Measurements from ENCODE around the gene TMCO4.
A peak's percentile ranks its signal among the peaks of the same experiment; 100 is the strongest.
"Not testable (repeated sequence)": the region's sequence is repeated elsewhere in the genome, so short reads cannot be mapped to it uniquely, and the experiment has no call there.

Gene TMCO4

GRCh38 chr1:19799230-19800075, at the start of gene TMCO4:
Gene TMCO4, minus strand, starts transcription at chr1:19799916. Its CDS starts 19,158 bp downstream, at chr1:19780758.
- peak; percentile 27 for DNase-seq (ENCODE audit: low read depth)

GRCh38 chr1:19849307-19849706, 49.6 kb upstream of the TMCO4 start:
- not testable (repeated sequence) for DNase-seq (ENCODE audit: low read depth)

GRCh38 chr1:19847334-19847733, 47.6 kb upstream of the TMCO4 start:
- DNase-seq (ENCODE audit: low read depth), result not testable (repeated sequence)

GRCh38 chr1:19846338-19846737, 46.6 kb upstream of the TMCO4 start:
- no peak for DNase-seq (ENCODE audit: low read depth)

- DNase-seq (ENCODE audit: low read depth), result no peak
Measured at GRCh38 chr1:19845555-19845954, 45.8 kb upstream of the TMCO4 start.

GRCh38 chr1:19844731-19845495, 45.2 kb upstream of the TMCO4 start:
- no peak for DNase-seq (ENCODE audit: low read depth)

GRCh38 chr1:19840228-19840627, 40.5 kb upstream of the TMCO4 start:
- DNase-seq (ENCODE audit: low read depth), result no peak

GRCh38 chr1:19837866-19838265, 38.1 kb upstream of the TMCO4 start:
- DNase-seq (ENCODE audit: low read depth), result no peak

- no peak for DNase-seq (ENCODE audit: low read depth)
Measured at GRCh38 chr1:19835578-19835977, 35.9 kb upstream of the TMCO4 start.

GRCh38 chr1:19831441-19831840, 31.7 kb upstream of the TMCO4 start:
- DNase-seq (ENCODE audit: low read depth), result no peak

- no peak for DNase-seq (ENCODE audit: low read depth)
Measured at GRCh38 chr1:19828546-19828945, 28.8 kb upstream of the TMCO4 start.

- DNase-seq (ENCODE audit: low read depth), result no peak
Measured at GRCh38 chr1:19825298-19825697, 25.6 kb upstream of the TMCO4 start.

- no peak for DNase-seq (ENCODE audit: low read depth)
Measured at GRCh38 chr1:19824541-19824940, 24.8 kb upstream of the TMCO4 start.

GRCh38 chr1:19824036-19824435, 24.3 kb upstream of the TMCO4 start:
- no peak for DNase-seq (ENCODE audit: low read depth)

GRCh38 chr1:19819701-19820100, 20.0 kb upstream of the TMCO4 start:
- no peak for DNase-seq (ENCODE audit: low read depth)

GRCh38 chr1:19818324-19818723, 18.6 kb upstream of the TMCO4 start:
- DNase-seq (ENCODE audit: low read depth), result no peak

- no peak for DNase-seq (ENCODE audit: low read depth)
Measured at GRCh38 chr1:19817160-19817559, 17.4 kb upstream of the TMCO4 start.

- not testable (repeated sequence) for DNase-seq (ENCODE audit: low read depth)
Measured at GRCh38 chr1:19816737-19817086, 17.0 kb upstream of the TMCO4 start.

- DNase-seq (ENCODE audit: low read depth), result no peak
Measured at GRCh38 chr1:19815801-19816736, 16.4 kb upstream of the TMCO4 start.

- DNase-seq (ENCODE audit: low read depth), result no peak
Measured at GRCh38 chr1:19814681-19815503, 15.2 kb upstream of the TMCO4 start, which contains the start of gene RNF186. Gene RNF186, minus strand, starts transcription at chr1:19815283. Its CDS starts 182 bp downstream, at chr1:19815101.

GRCh38 chr1:19814244-19814661, 14.5 kb upstream of the TMCO4 start:
- no peak for DNase-seq (ENCODE audit: low read depth)
